Transverse colon (tissue), 4 donors: ENCODE data around the gene SEC24B.

Experiments used
- CTCF ChIP-seq, 5 experiments: fragments of 200-600 bp in 3 of 5; fragments of 450-650 bp in 2 of 5; sonication (generic) in 3 of 5; IDR thresholded peaks; 1 replicate in 2 of 5; 2 replicates in 3 of 5; pipeline ENCODE4 v1.5.1; 2016 to 2017; ENCODE audit warnings: antibody characterized with exemption in 5 of 5, inconsistent platforms in 3 of 5, mild to moderate bottlenecking in 2 of 5, moderate library complexity in 1 of 5
- EP300 ChIP-seq: sonication (generic); formaldehyde crosslinking; IDR thresholded peaks from one replicate; pipeline ENCODE4 v1.6.1; 2017; ENCODE audit warnings: antibody characterized with exemption, low read depth
- POLR2A ChIP-seq: fragments of 450-650 bp; IDR thresholded peaks from one replicate; pipeline ENCODE4 v1.6.1; 2016; ENCODE audit warnings: antibody characterized with exemption, mild to moderate bottlenecking, moderate library complexity
- POLR2AphosphoS5 ChIP-seq, 3 donors: sonication (generic); formaldehyde crosslinking; IDR thresholded peaks; one replicate each; pipeline ENCODE4 v1.6.1; 2016; ENCODE audit warnings: antibody characterized with exemption in 3 of 3

- TF ChIP-seq CTCF (IDR thresholded peaks at IDR 0.05) (no peak), POLR2A (no peak), EP300 (no peak), POLR2AphosphoS5 (IDR thresholded peaks at IDR 0.05) (no peak)
Measured at GRCh38 chr4:109412776-109413175, 20.8 kb upstream of the SEC24B start.
